Aorta (tissue), 5 donors: Measurements from ENCODE around the gene SMIM10L1. TPM values are rescaled to one million over a fixed set of nuclear protein-coding genes. Genes with fewer than 3 reads are reported as not detected.

ENCODE experiments used
- ATAC-seq: fragments of 200-7000 bp; cut with Tn5 transposase; one replicate; pipeline ENCODE4 v1.9.1; 2022; ENCODE audit warnings: moderate library complexity; ENCODE audit not compliant: low FRiP score
- DNase-seq, 2 donors: peaks; one replicate each; pipeline ENCODE4 v3.0.0-alpha.2; 2020
- H3K27ac ChIP-seq, 2 donors: one replicate each; pipeline ENCODE4 v1.5.1; 2013; ENCODE audit warnings: low read length in 2 of 2, mild to moderate bottlenecking in 2 of 2, moderate library complexity in 2 of 2, control low read depth in 1 of 2, inconsistent platforms in 1 of 2, low read depth in 1 of 2
- H3K27me3 ChIP-seq, 2 donors: one replicate each; pipeline ENCODE4 v1.6.1; 2013; ENCODE audit warnings: control low read depth in 1 of 2, low read length in 1 of 2, mild to moderate bottlenecking in 1 of 2, moderate library complexity in 1 of 2; ENCODE audit not compliant: insufficient read depth in 2 of 2, control insufficient read depth in 1 of 2
- H3K36me3 ChIP-seq, 2 donors: one replicate each; pipeline ENCODE4 v1.6.1; 2013; ENCODE audit warnings: control low read depth in 1 of 2, low read length in 1 of 2, mild to moderate bottlenecking in 1 of 2; ENCODE audit not compliant: insufficient read depth in 2 of 2, control insufficient read depth in 1 of 2
- H3K4me1 ChIP-seq, 2 donors: one replicate each; pipeline ENCODE4 v1.6.1; 2013; ENCODE audit warnings: low read length in 2 of 2, control low read depth in 1 of 2, mild to moderate bottlenecking in 1 of 2, moderate library complexity in 1 of 2; ENCODE audit not compliant: insufficient read depth in 2 of 2, control insufficient read depth in 1 of 2
- H3K4me3 ChIP-seq, 2 donors: one replicate each; pipeline ENCODE4 v1.5.1; 2013; ENCODE audit warnings: low read length in 2 of 2, control low read depth in 1 of 2, mild to moderate bottlenecking in 1 of 2
- H3K9me3 ChIP-seq: one replicate; pipeline ENCODE4 v1.6.1; 2013; ENCODE audit warnings: mild to moderate bottlenecking, low read length; ENCODE audit not compliant: control insufficient read depth
- WGBS, 2 donors: extraction: QIAGEN DNeasy Blood & Tissue Kit; methylation state at CpG; one replicate each; pipeline ENCODE4 v1.1.7; 2013; 5-methylcytosine and 5-hydroxymethylcytosine counted together
- intact Hi-C, 2 donors: fragments of 100-400 bp; cut with DNase I; formaldehyde crosslinking; loops; one replicate each; pipeline versions ENCODE4 v1.14.2 to v1.15.0; 2022
- long read RNA-seq, 2 donors: library from polyadenylated mRNA; unstranded; transcript quantifications; one replicate each; pipeline ENCODE4 v2.0.0, GENCODE V29; 2020 to 2021
- polyA plus RNA-seq, 2 donors: library from polyadenylated mRNA; stranded (reverse); fragments of 200-250 nt; gene quantifications; one replicate each; pipeline ENCODE4 v1.2.3, GENCODE V29; 2013
- total RNA-seq, 2 donors: library from RNA; stranded (reverse); fragmentation: NEBNext Ultra II Directional; extraction: Animal tissue kit (Norgen Biotek cat#: 25700); gene quantifications; one replicate each; pipeline ENCODE4 v1.2.1, GENCODE V29; 2021
- donor health status: healthy with polysubstance abuse.
- donor health status: Bipolar disorder and iron deficiency.
- donor health status: DM: no; HTN: no; CAD: no.
- donor health status: DM: no; HTN: no; CAD: no.
- donor health status: DM: yes; HTN: yes; CAD: no.

SMIM10L1 gene
- total RNA-seq (10 to 100 TPM in 1 of 2 donors, 1 to 10 TPM in 1; 9.9 to 12.5 TPM), polyA plus RNA-seq (10 to 100 TPM; 10.9 to 18.5 TPM)
- long read RNA-seq, donor 1, full-length matches to known transcripts, result 124 of 124 reads
- long read RNA-seq, donor 1, partial matches to known transcripts, result 0 of 124 reads
- long read RNA-seq, donor 1, other reads (novel, unspliced or antisense), result 0 of 124 reads
- long read RNA-seq, donor 2, full-length matches to known transcripts, result 28 of 28 reads
- long read RNA-seq, donor 2, partial matches to known transcripts, result 0 of 28 reads
- long read RNA-seq, donor 2, other reads (novel, unspliced or antisense), result 0 of 28 reads

- Histone ChIP-seq H3K36me3 (no peaks in the 10 kb centered on the region), H3K4me3 (peak within 1 kb of the TSS; percentile 19 to 51), H3K9me3 (no peaks in the 10 kb centered on the region), H3K27me3 (no peaks in the 10 kb centered on the region), H3K27ac (peak within 1 kb of the TSS; percentile 67 to 79), H3K4me1 (peaks cover 2 to 6% of the 10 kb centered on the region in 2 donors)
- DNase-seq, result peak; percentile 96 to 98
- WGBS, 2 donors, result 0% methylated on average over 63 to 70 of the region's 70 CpGs
- intact Hi-C loops, result loop anchor here in 1 of 2 donors (5.0 to 10.0 kb wide), 2 partner anchors 49 to 207 kb away; no protein-coding TSS in a partner anchor
- peak; percentile 100 for ATAC-seq
Observed at GRCh38 chr12:11171145-11171968, at the start of gene SMIM10L1. Gene SMIM10L1, plus strand, starts transcription at chr12:11171194. Its CDS starts 163 bp downstream, at chr12:11171357.

- DNase-seq, result no peak
- intact Hi-C loops, result no loop called here
- H3K36me3 ChIP-seq, result no peaks in the 10 kb centered on the region
- no peaks in the 10 kb centered on the region for H3K9me3 ChIP-seq
- H3K27ac ChIP-seq, result no peak overlapping the region
- H3K4me3 ChIP-seq, result no peak overlapping the region
- H3K4me1 ChIP-seq, result peaks cover 0 to 3% of the 10 kb centered on the region in 2 donors
- WGBS, 2 donors, result 44 to 66% methylated on average over 3 of the region's 3 CpGs
- ATAC-seq, result no peak
- H3K27me3 ChIP-seq, result no peaks in the 10 kb centered on the region
Observed at GRCh38 chr12:11130382-11130781, 40.6 kb upstream of the SMIM10L1 start.

GRCh38 chr12:11130999-11131398 lies 40.0 kb upstream of the SMIM10L1 start:
- H3K27me3 ChIP-seq, result no peaks in the 10 kb centered on the region
- peaks cover 0 to 3% of the 10 kb centered on the region in 2 donors for H3K4me1 ChIP-seq
- H3K36me3 ChIP-seq, result no peaks in the 10 kb centered on the region
- H3K27ac ChIP-seq, result no peak overlapping the region
- no peak overlapping the region for H3K4me3 ChIP-seq
- intact Hi-C loops, result no loop called here
- ATAC-seq (no peak), DNase-seq (no peak)
- 0 to 51% methylated on average over 2 of the region's 2 CpGs for WGBS, 2 donors
- H3K9me3 ChIP-seq, result no peaks in the 10 kb centered on the region

- Histone ChIP-seq H3K27ac (no peak overlapping the region), H3K4me3 (no peak overlapping the region), H3K9me3 (no peaks in the 10 kb centered on the region), H3K27me3 (no peaks in the 10 kb centered on the region), H3K4me1 (peaks cover 0 to 3% of the 10 kb centered on the region in 2 donors), H3K36me3 (no peaks in the 10 kb centered on the region)
- intact Hi-C loops, result no loop called here
- no peak for ATAC-seq
- 95% methylated on average over 2 of the region's 2 CpGs for WGBS, 2 donors
- no peak for DNase-seq
Observed at GRCh38 chr12:11133162-11133561, 37.8 kb upstream of the SMIM10L1 start.

GRCh38 chr12:11133816-11134215 lies 37.2 kb upstream of the SMIM10L1 start:
- Histone ChIP-seq H3K36me3 (no peaks in the 10 kb centered on the region), H3K4me3 (no peak overlapping the region), H3K27ac (no peak overlapping the region), H3K4me1 (peaks cover 0 to 3% of the 10 kb centered on the region in 2 donors), H3K9me3 (no peaks in the 10 kb centered on the region), H3K27me3 (no peaks in the 10 kb centered on the region)
- DNase-seq, result no peak
- 36 to 43% methylated on average over 2 of the region's 2 CpGs for WGBS, 2 donors
- intact Hi-C loops, result no loop called here
- no peak for ATAC-seq

GRCh38 chr12:11134305-11134704 lies 36.7 kb upstream of the SMIM10L1 start, which contains the start of gene TAS2R30:
Gene TAS2R30, minus strand, starts transcription at chr12:11134644. Its CDS starts 400 bp downstream, at chr12:11134244.
- Histone ChIP-seq H3K27me3 (no peaks in the 10 kb centered on the region), H3K27ac (no peak within 1 kb of the TSS), H3K9me3 (no peaks in the 10 kb centered on the region), H3K4me3 (no peak within 1 kb of the TSS), H3K4me1 (peaks cover 0 to 3% of the 10 kb centered on the region in 2 donors), H3K36me3 (no peaks in the 10 kb centered on the region)
- DNase-seq (no peak), ATAC-seq (no peak)
- WGBS, 2 donors, result 62 to 77% methylated on average over 3 of the region's 3 CpGs
- intact Hi-C loops, result no loop called here

- H3K36me3 ChIP-seq, result no peaks in the 10 kb centered on the region
- H3K4me3 ChIP-seq, result no peak overlapping the region
- WGBS, 2 donors, result 47 to 78% methylated on average over 2 of the region's 2 CpGs
- no peak for DNase-seq
- no peak overlapping the region for H3K27ac ChIP-seq
- no peaks in the 10 kb centered on the region for H3K4me1 ChIP-seq
- no peaks in the 10 kb centered on the region for H3K27me3 ChIP-seq
- ATAC-seq, result no peak
- intact Hi-C loops, result no loop called here
- no peaks in the 10 kb centered on the region for H3K9me3 ChIP-seq
Observed at GRCh38 chr12:11136075-11136474, 34.9 kb upstream of the SMIM10L1 start.

- H3K27ac ChIP-seq, result no peak overlapping the region
- H3K9me3 ChIP-seq, result peaks cover 1% of the 10 kb centered on the region
- 49 to 79% methylated on average over 2 of the region's 2 CpGs for WGBS, 2 donors
- H3K27me3 ChIP-seq, result no peaks in the 10 kb centered on the region
- intact Hi-C loops, result no loop called here
- H3K4me1 ChIP-seq, result no peaks in the 10 kb centered on the region
- DNase-seq (no peak), ATAC-seq (no peak)
- no peaks in the 10 kb centered on the region for H3K36me3 ChIP-seq
- H3K4me3 ChIP-seq, result no peak overlapping the region
Observed at GRCh38 chr12:11143352-11143751, 27.6 kb upstream of the SMIM10L1 start.
